SH-SY5Y (cell line): Measurements from ENCODE around the gene RPS21.

Experiments used
- GATA2 ChIP-seq: IDR thresholded peaks from 2 replicates; pipeline ENCODE4 v1.6.1; 2011; ENCODE audit warnings: mild to moderate bottlenecking, low read depth, low read length
- GATA3 ChIP-seq: IDR thresholded peaks from 2 replicates; pipeline ENCODE4 v1.6.1; 2011; ENCODE audit warnings: low read depth, mild to moderate bottlenecking, low read length, moderate library complexity

- TF ChIP-seq GATA3 (no peak), GATA2 (no peak)
Measured at GRCh38 chr20:62400021-62400420, 13.1 kb downstream of the RPS21 start.
